GM19099 (cell line): Measurements from ENCODE around the gene CFAP57.

Experiments used
- POLR2A ChIP-seq: IDR thresholded peaks from 3 replicates; pipeline ENCODE4 v1.6.1; 2011; ENCODE audit warnings: low read depth; ENCODE audit not compliant: insufficient read length; ENCODE audit errors: extremely low read depth

The CFAP57 gene

GRCh38 chr1:43255438-43256210 lies 83.5 kb downstream of the CFAP57 start:
- no peak for TF ChIP-seq POLR2A

GRCh38 chr1:43256675-43257570 lies 84.8 kb downstream of the CFAP57 start:
- TF ChIP-seq POLR2A: no peak

- no peak for TF ChIP-seq POLR2A
Measured at GRCh38 chr1:43258370-43258769, 86.2 kb downstream of the CFAP57 start.

- TF ChIP-seq POLR2A: no peak
Measured at GRCh38 chr1:43265431-43265830, 93.3 kb downstream of the CFAP57 start.

GRCh38 chr1:43266881-43267280 lies 94.8 kb downstream of the CFAP57 start:
- TF ChIP-seq POLR2A: no peak

- TF ChIP-seq POLR2A: no peak
Measured at GRCh38 chr1:43267291-43267805, 95.2 kb downstream of the CFAP57 start.

- TF ChIP-seq POLR2A: no peak
Measured at GRCh38 chr1:43267818-43268425, 95.8 kb downstream of the CFAP57 start.

GRCh38 chr1:43269627-43270375 lies 97.7 kb downstream of the CFAP57 start, which contains the start of gene TMEM125:
TMEM125 (plus strand) TSS chr1:43269983; CDS start chr1:43272723, 2,740 bp downstream.
- no peak for TF ChIP-seq POLR2A

GRCh38 chr1:43270421-43271095 lies 98.4 kb downstream of the CFAP57 start:
- TF ChIP-seq POLR2A: no peak

- no peak for TF ChIP-seq POLR2A
Measured at GRCh38 chr1:43271186-43272118, 99.3 kb downstream of the CFAP57 start.

- no peak for TF ChIP-seq POLR2A
Measured at GRCh38 chr1:43272161-43272560, 100.0 kb downstream of the CFAP57 start.

GRCh38 chr1:43272576-43273571 lies 100.7 kb downstream of the CFAP57 start:
- TF ChIP-seq POLR2A: no peak

GRCh38 chr1:43273708-43274107 lies 101.6 kb downstream of the CFAP57 start:
- TF ChIP-seq POLR2A: no peak
